ENCODE data around the gene ARFGAP3.

The ARFGAP3 gene

DNA sequence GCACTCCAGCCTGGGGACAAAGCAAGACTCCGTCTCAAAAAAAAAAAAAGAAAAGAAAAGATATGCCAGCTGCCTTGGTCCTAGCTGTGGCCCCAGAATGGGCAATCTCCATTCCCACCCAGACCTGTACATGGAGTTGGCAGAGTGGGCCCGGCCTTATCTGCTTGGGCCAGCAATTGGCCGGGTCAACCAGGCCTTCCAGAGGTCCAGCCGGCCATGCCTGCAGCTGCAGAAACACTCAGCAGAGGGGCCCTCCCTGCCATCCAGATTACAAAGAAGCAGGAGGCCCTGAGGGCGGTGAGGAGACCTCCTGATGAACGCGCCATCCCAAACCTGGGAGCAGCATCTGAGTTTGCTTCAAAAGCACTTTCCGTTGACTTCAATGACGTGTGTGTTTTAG lies 26.9 kb upstream of the ARFGAP3 start:
- FAIRE-seq = no peak

DNA sequence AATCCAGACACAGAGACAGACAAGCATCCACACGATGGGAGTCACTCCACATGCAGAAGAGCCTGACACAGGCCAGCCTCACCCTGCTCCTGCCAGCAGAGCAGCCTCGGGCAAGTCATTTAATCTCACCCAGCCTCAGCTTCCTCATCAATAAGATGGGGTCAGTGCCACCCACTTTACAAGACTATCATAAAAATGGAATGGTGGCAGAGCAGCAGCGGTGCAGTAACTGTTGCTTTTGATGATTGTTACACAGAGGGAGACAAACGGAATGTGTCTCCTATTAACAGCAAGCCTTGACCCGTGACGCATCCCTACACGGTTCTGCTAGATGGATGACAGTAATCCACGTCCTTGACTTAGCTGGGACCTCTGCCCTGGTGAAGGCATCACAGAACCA lies 26.0 kb upstream of the ARFGAP3 start:
- FAIRE-seq = no peak

DNA sequence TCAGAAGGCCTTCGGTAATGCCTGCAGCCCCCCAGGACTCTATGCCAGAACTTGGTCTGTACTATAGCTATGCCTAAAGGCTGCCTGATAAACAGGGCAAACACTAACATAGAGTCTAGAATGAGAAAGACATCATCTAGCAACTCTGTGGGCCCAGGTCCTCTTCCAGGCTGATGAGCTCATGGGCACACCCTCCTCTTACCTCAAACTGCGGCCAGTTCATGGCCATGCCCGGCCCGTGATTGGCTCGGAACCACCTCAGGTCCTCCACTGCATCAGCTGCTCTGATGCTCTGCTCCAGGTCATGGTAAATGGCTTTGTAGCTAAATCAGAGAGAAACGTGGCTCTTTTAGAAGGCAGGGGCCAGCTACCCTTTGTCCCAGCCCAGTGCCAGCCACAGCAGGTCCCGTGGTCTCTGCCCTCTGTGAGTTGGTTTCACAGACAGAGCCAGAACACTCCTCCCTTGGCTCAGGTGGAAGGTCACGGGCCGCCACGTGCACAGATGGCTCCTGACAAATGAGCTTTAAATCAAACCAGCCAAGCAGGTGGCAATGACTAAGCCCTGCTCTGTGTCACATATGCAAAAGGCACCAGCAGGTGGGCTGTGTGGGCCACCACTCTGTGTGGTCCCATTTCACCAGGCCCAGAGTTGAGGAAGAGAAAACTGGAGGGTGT lies 25.0 kb upstream of the ARFGAP3 start:
- FAIRE-seq = no peak

DNA sequence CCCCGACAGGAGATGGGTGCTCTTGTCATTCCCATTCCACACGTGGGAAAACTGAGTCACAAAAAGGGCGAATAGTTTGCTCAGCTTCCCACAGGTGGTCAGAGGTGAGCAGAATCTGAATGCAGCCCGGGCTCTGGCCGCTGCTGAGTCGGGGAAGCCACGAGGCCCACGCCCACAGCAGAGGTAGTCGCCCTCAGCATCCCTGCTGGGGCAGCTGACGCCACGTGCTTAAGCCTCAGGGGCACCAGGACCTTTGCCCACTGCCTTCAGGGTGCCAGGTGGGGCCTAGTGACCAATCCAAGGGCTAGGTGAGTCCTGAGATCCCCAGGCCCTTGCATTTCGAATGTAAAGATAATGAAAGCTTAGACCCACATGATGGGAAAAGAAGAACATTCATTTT lies 24.2 kb upstream of the ARFGAP3 start:
- FAIRE-seq = no peak

DNA sequence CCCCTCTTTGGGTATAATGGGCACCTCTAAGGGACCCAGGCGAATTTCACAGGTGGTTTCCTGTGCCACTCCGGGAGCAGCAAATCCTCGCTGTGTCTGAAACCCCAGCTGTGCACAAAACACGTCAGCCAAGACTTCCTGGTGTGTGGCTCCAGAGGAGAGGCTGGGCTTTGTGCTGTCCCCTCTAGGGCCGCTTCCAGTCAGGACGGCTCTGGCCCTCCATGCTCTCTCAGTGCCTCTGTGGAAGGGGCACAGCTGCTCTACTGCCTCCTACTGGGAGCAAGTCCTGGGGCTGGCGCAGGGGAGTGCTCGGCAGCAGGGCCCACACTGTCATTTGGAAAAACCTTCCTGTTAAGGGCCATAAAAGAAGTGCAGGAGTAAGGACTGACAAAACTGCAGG lies 23.7 kb upstream of the ARFGAP3 start:
- no peak for FAIRE-seq

DNA sequence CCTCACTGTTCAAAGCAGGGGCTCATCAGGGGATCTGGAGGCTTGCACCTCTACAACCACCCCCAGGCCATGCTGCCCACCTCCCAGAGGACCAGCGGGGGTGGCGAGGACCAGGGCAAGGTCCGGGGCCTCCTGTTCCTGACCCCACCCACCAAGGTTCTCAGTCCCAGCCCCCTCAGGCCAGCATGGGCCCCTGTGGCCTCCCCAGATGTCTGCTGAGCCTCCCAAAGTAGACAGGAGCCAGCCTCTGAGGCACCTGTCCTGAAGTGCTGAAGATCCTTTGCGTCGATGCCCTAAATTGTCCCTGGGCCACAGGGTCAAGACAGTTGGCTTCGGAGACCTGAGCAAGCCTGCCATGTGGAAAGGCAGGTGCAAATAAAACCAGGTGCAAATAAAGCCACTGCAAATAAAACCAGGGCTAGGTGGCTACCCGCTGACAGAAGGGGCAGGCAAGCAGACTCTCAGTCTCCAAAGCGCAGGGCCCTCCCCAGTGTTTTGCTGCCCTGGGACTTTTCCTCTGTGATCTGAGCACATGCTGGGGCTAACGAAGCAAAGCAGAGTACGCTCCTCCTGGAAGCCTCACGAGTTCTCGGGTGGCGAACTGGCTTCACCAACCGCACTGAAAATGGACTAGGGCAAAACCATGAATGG lies 22.4 kb upstream of the ARFGAP3 start:
- no peak for FAIRE-seq

DNA sequence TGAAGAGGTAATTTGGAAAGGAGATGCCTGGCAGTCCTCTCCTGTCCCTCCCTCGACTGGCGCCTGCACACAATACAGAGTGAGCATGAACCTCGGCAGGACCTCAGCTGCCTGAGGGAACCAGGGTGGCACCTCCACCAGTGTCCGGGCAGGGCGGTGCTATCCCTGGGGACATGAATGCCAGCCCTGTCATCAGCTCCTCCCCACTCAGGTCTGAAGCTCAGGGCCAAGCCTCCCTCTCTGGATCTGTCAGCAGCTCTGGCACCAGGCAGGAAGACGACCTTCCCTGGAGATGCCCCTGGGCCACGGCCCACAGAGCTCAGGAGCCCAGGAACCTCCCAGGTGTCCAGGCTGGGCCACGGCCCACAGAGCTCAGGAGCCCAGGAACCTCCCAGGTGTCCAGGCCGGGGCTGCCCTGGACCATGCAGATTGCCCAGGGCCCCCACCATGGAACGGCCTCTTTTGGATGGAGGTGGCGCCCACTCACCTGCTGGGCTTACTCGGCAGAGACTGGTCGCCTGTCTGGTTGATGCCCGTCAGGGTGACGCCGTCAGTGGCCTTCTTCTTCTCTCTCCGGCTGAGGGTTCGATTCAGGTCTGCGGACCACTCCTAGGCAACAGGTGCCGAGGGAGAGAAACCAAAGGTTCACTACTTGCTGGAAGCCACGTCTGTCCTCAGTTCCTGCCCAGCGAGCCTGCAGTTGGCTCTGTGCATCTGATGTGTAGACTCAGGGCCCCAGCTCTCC lies 21.7 kb upstream of the ARFGAP3 start:
- no peak for FAIRE-seq

DNA sequence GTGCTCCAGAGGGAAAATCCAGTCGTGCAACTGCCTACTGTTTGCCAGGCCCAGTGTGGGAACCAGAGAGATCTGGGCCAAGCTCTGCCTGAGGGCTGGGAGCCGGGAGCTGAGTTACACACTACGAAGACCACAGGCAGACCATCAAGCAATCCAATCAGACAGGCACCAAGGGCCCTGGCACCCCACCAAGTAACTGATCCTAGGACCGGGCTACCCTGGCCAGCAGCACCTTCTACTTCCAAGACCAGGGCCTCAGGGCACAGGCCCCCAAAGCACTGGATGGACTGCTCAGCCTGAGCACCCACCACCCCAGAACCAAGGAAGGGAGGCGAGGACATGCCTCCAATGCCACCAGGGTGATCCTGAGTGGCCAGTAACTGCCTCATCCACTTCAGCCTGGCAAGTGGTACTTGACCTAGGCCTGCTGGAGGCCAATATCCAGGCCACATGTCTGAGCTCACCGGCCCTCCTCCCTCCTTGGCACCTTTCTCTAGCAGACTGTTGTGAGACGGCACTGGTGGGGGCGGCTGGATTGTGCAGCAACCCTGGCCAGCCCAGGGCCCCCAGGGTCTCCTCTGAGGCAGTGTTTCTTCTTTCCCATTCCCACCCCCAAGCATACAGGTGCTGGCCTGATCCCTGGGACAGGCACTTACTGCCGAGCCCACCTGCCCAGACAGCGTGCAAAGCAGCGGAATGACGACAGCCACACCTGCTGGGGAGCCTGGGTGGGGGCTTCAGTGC lies 20.7 kb upstream of the ARFGAP3 start:
- FAIRE-seq = no peak

DNA sequence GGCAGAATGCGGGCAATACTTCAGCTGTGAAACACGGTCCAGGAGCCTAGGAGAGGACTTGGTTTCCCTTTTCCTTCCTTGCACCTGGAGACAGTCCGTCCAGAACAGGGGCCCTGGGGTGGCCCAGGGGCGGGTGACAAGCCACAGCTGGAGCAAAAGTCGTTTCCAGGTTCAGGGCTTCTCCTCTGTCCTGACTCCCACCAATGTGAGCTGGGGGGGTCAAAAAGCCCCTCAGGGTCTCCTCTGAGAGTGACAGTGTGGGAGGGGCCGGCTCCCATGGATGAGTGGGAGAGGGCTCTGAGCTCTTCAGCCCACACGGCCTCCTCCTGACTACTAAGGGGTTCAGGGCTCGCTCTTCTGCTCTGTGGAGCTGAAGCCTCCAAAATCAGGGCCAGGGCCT lies 20.1 kb upstream of the ARFGAP3 start:
- FAIRE-seq = no peak

DNA sequence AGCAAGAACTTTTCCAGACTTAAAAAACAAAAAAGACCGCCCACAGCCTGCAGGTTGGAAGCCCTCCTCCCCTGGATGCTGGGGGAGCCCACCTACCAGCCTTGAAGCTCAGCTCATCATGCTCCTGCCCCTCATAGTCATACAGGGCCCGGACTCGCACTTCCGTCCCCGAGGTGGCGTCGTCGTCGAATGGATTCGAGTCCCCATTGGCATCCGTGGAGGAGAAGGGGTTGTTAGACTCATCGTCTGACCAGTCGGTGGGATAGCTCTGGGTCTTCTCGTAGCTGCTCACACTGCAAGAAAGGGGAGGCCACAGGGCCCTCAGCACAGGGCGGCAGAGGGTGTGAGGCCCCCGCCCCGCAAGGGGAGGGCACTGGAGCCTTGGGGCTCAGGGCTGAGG lies 19.0 kb upstream of the ARFGAP3 start:
- no peak for FAIRE-seq

DNA sequence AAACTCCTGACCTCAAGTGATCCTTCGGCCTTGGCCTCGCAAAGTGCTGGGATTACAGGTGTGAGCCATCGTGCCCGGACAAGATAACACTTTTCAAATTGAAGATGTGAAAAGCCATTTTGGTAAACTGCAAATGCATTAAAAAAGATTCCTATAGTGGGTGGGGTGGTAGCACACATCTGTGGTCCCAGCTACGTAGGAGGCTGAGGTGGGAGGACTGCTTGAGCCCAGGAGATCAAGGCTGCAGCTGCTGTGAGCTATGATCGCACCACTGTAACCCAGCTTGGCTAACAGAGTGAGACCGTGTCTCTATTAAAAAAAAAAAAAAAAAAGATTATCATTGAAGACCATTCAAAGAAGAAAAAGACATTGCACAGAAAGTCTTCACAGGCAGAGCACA lies 16.9 kb upstream of the ARFGAP3 start:
- no peak for FAIRE-seq

DNA sequence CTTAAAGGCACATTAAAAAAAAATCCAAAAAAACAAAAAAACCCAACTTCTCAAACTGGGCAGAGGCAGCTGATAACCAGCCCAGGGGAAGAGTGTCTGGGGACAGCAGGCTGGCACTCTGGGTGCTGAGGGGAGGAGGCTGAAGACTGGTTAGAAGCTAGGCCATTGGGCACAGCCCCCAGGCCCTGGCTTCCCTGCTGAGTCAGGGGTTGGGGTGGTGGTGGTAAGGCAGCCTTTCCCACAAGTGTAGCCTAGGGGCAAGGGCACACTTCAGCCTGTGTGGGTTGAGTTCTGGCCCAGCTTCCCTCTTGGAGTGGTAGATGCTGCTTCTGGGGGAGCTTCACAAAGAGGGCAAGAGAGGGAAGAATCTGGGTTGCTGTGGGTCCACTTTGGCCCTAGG lies 16.3 kb upstream of the ARFGAP3 start:
- FAIRE-seq = no peak

DNA sequence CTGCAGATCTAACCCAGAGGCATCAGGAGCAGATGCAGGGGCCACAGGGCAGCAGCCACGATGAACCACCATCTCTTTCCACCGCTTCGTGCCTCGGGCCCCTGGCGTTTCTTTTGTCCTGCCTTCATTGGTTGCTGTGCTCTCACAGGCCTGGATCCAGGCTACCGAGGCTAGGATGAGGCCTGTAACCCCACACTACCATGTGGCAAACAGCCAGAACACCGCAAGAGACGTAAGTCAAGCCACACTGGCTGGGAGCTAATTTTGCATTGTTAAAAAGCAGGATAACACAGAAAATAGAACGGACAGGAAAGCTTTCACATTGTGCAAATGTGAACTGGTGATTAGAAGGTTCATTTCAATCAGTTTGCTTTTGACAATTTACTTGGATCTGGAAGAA lies 15.7 kb upstream of the ARFGAP3 start:
- FAIRE-seq = no peak

DNA sequence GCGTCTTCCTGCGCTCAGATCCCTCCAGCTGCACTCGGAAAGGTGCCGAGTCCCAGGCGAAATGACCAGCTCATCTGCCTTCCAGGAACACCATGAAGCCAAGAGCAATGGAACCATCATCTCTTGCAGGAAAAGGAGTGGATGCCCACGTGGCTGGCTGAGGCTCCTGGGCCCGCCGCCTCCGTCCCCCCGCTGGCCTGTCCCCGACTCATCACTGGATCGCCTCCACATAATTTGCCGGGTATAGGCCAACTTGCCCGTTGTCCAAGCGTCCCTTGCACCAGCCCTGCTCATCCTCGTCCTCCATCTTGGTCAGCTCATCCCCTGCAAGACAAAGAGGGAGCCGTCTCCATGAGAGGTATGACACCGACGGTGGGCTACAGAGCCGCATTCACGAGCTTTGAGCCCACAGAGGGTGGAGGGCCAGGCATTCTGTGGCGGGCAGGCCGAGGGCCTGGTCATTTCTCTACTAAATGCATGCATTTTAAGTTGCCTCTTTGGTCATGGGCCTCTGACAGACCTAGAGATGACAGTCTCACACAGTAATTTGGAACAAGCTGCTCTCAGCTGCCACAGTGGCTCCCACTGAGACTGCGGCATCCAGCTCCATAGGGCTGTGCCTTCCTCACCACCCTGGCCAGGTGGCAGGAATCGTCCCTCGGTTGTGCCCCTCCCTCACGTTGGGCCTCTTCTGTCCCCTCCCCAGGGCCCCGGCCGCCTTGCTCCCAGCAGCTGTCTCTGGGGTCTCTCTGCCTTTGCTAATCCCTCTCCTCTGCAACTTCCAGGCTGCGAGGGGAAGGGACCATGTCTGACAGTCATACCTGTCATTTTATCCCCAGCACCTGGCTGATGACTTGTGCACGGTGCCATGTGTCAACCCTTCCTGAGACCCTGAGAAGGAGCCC lies 14.3 kb upstream of the ARFGAP3 start:
- no peak for FAIRE-seq

DNA sequence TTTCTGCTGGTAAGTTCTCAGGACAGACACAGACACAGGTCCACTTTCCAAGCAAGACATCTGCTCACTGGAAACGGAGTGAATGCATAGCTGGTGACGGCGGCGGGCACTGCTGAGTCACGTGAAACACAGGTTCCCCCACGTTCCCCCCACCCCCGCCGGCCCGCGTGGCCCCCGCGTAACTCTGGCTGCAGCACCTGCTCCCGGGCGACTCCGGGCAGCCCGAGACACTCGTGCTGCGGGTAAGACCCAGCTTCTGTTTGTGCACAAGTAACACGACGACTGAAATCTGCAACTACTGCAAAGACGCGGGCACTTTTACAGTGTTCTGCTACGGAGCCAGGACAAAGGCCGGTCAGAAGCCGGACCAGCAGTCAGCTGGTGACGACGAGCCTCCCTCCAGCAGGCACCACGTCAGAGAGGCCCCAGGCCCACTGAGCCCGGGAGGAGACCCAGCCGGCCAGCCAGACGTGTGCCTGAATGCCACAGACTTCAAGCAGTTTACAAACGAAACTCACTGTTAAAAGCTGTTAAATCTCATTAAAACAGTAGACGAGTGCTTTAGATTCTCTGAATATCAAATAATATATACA lies 12.9 kb upstream of the ARFGAP3 start:
- no peak for FAIRE-seq

DNA sequence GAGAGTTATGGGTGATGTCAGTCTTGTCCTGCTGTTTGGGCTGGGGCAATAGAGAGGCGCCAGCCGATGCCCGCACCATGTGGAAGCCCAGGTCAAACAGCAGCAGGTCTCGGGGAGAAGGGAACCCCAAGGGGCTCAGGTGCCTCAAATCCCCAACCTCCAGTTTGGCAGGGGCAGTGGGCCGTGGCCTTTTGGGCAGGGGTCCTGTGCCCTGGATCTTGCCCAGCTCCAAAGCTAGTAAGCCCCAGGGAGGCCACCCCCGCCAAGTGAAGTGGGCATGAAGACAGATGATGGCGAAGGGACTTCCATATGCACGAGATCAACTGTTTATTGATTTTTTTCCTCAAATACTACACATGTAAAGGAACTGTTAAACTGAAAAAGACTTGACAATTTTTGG lies 12.4 kb upstream of the ARFGAP3 start:
- no peak for FAIRE-seq

DNA sequence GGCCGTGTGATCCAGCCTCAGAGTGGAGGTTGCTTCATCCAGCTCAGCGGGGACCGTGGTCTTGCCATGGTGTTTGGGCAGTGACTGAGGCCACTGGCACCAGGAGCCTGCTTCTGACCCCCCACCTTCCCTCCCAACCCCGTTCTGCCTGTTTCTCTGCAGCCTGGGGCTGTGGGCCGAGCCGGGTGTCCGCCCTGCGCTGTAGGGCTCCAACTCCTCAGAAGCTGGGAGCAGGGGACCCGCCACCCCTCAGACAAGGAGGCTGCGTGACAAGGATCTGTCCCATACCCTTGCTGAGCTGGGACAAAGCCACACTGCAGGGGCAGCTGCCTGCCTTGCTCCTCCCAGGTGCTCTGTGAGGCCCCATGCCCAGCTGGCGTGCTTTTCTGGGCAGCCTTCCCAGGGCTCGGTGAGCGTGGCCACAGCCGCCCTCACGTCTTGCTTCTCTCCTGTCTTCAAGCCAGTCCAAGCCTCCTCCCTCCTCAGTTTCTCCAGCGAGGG lies 11.7 kb upstream of the ARFGAP3 start:
- no peak for FAIRE-seq

DNA sequence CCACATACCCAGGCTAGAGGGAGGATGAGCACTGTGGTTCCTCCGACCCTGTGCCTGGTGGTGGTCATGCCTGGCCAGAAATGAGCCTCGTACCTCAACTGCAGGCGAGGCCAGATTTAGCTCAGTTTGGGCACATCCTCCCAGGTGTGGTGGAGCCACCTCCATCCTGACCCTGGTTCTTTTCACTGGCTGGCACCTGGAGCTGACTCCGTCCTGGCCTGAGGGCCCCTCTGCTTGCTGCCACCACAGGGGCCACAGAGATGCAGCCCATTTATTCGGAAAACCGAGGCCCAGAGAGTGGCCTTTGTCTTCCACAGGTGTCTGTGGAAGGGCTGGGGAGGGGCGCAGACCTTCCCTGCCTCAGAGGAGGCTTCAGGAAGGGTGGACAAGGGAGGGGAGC lies 9.0 kb upstream of the ARFGAP3 start:
- no peak for FAIRE-seq

DNA sequence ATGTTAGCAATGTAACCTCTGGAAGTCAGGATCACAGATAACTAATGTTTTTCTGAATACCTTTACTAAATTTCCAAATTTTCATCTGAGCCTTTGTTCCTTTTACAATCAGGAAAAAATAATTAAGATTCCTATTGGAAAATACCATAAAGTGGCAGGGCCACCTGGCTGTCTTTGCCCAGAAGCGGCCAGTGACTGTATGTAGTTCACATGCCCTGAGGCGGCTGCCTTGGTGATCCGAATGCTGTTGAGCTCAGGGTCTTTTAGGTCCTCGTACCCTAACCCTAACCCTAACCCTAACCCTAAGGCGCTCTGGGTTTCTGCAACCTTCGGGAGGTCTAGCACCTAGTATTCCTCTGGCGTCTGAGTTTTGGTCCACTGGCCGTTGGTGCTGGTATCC lies 8.5 kb upstream of the ARFGAP3 start:
- FAIRE-seq = no peak

DNA sequence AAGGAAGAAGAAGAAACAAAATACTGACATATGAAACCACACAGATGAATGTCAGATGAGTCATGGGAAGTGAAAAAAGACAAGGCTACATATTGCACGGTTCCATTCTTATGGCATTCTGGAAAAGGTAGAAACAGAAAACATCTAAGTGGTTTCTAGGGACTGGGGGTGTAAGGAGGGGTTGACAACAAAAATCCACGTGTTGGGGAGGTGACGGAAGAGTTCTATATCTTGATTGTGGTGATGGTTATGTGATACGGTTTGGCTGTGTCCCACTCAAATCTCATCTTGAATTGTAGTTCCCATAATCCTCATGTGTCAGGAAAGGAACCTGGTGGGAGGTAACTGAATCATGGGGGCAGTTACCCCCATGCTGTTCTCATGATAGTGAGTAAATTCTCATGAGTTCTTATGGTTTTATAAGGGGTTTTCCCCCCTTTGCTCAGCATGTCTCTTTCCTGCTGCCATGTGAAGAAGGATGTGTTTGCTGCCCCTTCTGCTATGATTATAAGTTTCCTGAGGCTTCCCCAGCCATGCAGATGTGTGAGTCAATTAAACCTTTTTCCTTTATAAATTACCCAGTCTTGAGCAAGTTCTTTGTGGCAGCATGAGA lies 6.4 kb upstream of the ARFGAP3 start:
- no peak for FAIRE-seq

DNA sequence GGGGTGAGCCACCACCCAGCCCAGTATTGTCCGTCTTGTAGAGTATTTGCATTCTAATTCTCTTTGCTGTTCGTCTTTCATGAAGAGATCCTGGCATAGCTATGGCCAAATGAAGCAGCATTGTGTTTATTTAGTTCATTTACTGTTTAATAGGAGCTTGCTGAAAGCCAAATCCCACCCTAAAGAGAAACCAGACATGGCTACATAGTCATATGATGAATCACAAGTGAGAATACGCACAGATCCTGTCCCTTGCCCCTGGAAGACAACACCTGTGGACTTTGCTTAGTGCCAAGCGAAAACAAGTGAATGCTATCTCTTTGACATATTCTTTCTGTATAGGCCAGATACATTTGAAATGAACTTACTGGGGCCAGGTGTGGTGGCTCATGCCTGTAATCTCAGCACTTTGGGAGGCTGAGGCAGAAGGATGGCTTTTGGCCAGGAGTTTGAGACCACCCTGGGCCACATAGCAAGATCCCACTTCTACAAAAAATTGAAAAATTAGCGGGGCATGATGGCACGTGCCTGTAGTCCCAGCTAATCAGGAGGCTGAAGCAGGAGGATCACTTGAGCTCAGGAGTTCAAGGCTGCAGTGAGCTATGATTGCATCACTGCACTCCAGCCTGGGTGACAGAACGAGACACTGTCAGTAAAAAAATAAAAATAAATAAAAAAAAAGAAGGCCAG lies 5.1 kb upstream of the ARFGAP3 start:
- no peak for FAIRE-seq

Measured in islet of Langerhans (tissue), 1 donor.